ENCODE data around the gene CRYBG1.

The CRYBG1 gene

DNA sequence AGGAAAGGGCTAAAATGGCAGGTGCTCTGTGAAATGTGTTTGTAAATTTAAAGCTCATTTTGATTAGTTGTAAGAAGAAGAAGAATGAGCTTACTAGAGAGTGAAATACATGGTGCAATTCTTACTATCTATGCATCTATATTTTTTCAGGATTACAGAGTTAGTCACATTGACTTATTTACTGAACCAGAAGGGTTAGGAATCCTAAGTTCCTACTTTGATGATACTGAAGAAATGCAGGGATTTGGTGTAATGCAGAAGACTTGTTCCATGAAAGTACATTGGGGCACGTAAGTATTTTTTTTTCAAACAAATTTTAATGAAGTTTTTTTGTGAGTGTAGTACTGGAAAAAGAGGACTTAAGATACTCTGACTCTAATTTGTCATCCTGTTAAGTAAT is 169.5 kb downstream of the CRYBG1 start:
- CTCF ChIA-PET, result interaction anchor here (1.0 to 1.5 kb wide), 2 partner anchors 10 to 23 kb away, joined by 3 to 5 read pairs; no protein-coding TSS in a partner anchor
- POLR2A ChIA-PET, result no interaction called here

DNA sequence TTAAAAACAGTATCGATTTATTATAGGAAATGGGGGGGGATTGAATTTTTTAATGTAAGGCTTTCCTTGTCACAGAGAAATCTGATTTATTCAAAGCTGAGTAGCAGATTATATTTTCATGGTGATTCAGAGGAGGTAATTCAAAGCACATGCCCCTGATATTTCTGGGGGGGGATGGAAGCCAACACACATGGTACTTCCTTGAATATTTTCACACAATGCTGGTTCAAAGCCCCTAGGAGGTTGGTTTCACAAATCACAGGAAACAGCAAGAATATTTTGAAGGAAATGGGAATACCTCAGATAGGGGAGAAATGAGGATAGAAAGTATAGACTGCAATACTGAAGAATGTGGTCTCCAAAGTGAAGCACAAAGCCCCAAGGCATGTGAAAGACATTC is 170.0 kb downstream of the CRYBG1 start:
- ChIA-PET POLR2A (no interaction called here), CTCF (interaction anchor here (1.0 to 1.3 kb wide), 2 partner anchors 9 to 22 kb away, joined by 3 read pairs; no protein-coding TSS in a partner anchor)
- TF ChIP-seq, protein P1, sequence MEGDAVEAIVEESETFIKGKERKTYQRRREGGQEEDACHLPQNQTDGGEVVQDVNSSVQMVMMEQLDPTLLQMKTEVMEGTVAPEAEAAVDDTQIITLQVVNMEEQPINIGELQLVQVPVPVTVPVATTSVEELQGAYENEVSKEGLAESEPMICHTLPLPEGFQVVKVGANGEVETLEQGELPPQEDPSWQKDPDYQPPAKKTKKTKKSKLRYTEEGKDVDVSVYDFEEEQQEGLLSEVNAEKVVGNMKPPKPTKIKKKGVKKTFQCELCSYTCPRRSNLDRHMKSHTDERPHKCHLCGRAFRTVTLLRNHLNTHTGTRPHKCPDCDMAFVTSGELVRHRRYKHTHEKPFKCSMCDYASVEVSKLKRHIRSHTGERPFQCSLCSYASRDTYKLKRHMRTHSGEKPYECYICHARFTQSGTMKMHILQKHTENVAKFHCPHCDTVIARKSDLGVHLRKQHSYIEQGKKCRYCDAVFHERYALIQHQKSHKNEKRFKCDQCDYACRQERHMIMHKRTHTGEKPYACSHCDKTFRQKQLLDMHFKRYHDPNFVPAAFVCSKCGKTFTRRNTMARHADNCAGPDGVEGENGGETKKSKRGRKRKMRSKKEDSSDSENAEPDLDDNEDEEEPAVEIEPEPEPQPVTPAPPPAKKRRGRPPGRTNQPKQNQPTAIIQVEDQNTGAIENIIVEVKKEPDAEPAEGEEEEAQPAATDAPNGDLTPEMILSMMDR (IDR thresholded peaks at IDR 0.05; ENCODE audit: control extremely low read depth, extremely low read depth, low read depth, missing control alignments), result no peak
- DNase-seq (ENCODE audit: extremely low spot score), result no peak

More for the DNA sequence above, 169.5 kb downstream of the CRYBG1 start:
- TF ChIP-seq, protein P1 (IDR thresholded peaks at IDR 0.05; ENCODE audit: control extremely low read depth, extremely low read depth, low read depth, missing control alignments), result no peak
- DNase-seq (ENCODE audit: extremely low spot score), result no peak

DNA sequence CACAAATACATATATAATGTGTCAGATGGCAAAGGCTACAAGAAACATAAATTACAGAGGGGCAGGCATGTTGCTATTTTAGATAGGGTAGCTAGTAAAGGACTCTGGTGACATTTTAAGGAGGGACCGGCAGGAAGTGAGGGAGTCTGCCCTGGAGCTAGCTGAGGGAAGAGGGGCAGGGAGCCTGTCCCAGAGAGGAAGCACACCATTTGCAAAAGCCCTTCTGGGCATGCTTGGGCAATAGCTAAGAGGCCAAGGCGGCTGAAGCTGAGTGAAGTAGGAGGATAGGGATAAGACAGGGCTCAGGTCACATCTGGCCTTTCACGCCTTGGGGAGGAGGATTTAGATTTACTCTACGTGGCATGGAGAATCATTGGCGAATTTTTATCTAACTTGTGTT is 172.5 kb downstream of the CRYBG1 start:
- TF ChIP-seq, protein P1 (IDR thresholded peaks at IDR 0.05; ENCODE audit: control extremely low read depth, extremely low read depth, low read depth, missing control alignments), result no peak

DNA sequence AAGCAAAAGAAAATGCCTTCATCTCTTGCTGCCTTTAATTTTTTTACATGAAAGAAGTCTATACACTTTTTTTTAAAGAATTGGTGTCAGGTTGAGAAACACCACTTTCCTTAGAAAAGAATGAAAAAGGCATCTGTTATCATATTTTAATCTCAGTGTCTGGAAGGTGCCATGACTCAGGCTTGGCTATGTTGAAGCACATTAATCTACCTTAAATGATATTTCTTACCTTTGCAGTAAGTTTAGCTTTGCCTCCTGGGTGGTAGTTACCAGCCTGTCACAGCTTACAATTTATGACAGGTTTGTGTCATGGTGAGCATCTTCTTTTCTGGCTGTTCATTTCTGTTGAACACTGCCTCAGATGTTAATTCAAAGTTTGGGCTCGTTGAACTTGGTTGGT is 173.5 kb downstream of the CRYBG1 start:
- DNase-seq (ENCODE audit: extremely low spot score), result no peak
- POLR2A ChIA-PET, result interaction anchor here (1.0 to 1.5 kb wide), 3 partner anchors 10 to 14 kb away, joined by 3 to 4 read pairs (median 3); no protein-coding TSS in a partner anchor
- CTCF ChIA-PET, result interaction anchor here (1.2 to 2.6 kb wide), 8 partner anchors 11 to 194 kb away, joined by 3 to 11 read pairs (median 6); no protein-coding TSS in a partner anchor
- TF ChIP-seq, protein P1 (IDR thresholded peaks at IDR 0.05; ENCODE audit: control extremely low read depth, extremely low read depth, low read depth, missing control alignments), result no peak

More for the DNA sequence above, 172.5 kb downstream of the CRYBG1 start:
- no peak for DNase-seq (ENCODE audit: extremely low spot score)
- ChIA-PET CTCF (interaction anchor here (1.2 to 2.6 kb wide), 5 partner anchors 12 to 193 kb away, joined by 3 to 11 read pairs (median 8); no protein-coding TSS in a partner anchor), POLR2A (interaction anchor here (1.3 kb wide), 1 partner anchor 13 kb away, joined by 3 read pairs; no protein-coding TSS in a partner anchor)

DNA sequence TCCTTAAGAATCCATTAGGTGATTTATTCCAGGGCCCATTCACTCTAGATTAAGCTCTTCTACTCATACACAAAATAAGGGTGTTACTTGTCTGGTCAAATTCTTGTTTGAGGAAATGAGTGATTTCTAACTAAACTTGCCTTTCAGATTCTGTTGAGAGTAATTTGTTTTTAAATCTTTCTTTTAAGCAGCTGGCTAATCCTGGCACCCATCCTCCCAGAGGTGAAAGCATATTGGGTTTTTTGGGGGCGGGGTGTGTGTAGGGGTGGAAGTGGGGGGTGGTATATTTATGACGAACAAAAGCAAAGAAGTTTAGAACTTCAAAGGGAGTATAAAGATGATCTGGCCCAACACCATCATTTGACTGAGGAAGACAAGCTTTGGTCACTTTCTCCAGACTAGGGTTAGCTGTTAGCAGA is 174.1 kb downstream of the CRYBG1 start:
- CTCF ChIA-PET, result interaction anchor here (0.9 to 2.6 kb wide), 8 partner anchors 10 to 195 kb away, joined by 3 to 9 read pairs (median 6); no protein-coding TSS in a partner anchor
- DNase-seq (ENCODE audit: extremely low spot score), result no peak
- POLR2A ChIA-PET, result interaction anchor here (1.0 to 1.5 kb wide), 3 partner anchors 10 to 15 kb away, joined by 3 to 4 read pairs (median 3); no protein-coding TSS in a partner anchor
- TF ChIP-seq, protein P1 (IDR thresholded peaks at IDR 0.05; ENCODE audit: control extremely low read depth, extremely low read depth, low read depth, missing control alignments), result no peak

DNA sequence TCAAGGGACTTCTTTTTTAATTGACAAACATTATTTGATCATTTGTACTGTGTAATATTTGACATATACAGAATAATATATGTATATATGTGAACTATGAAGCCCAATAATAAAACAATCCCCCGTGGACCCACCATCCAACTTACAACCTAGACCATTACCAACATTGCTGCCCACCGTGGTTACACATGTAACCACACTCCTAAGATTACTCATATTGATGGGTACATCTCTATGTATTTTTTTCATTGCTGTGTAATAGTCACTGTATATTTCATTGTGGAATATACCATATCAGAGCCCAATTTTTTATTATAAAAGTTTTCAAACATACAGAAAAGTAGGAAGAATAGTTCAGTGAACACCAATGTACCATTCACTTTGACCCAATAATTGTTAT is 174.5 kb downstream of the CRYBG1 start:
- CTCF ChIA-PET, result interaction anchor here (0.9 to 2.6 kb wide), 7 partner anchors 10 to 68 kb away, joined by 3 to 9 read pairs (median 6); no protein-coding TSS in a partner anchor

More for the DNA sequence above, 174.5 kb downstream of the CRYBG1 start:
- POLR2A ChIA-PET, result interaction anchor here (1.0 to 1.5 kb wide), 2 partner anchors 13 to 15 kb away, joined by 3 to 4 read pairs; no protein-coding TSS in a partner anchor
- no peak for DNase-seq (ENCODE audit: extremely low spot score)
- TF ChIP-seq, protein P1 (IDR thresholded peaks at IDR 0.05; ENCODE audit: control extremely low read depth, extremely low read depth, low read depth, missing control alignments), result no peak
